SK-N-SH treated with all-trans-retinoic acid at 6 μM for 48 hours (cell line): ENCODE data around the gene SLC2A5.

ENCODE experiments used
- ARNTL ChIP-seq: fragments of 450-650 bp; formaldehyde crosslinking; IDR thresholded peaks from 2 replicates; pipeline ENCODE4 v1.5.0; 2020; ENCODE audit warnings: low read depth, mild to moderate bottlenecking, moderate library complexity, borderline replicate concordance
- CSDC2 ChIP-seq: fragments of 250-450 bp; sonication (Bioruptor Pico); IDR thresholded peaks from 2 replicates; pipeline ENCODE4 v1.5.0; 2020; ENCODE audit warnings: mild to moderate bottlenecking, moderate library complexity
- ESRRG ChIP-seq: fragments of 250-450 bp; sonication (Bioruptor Pico); IDR thresholded peaks from 2 replicates; pipeline ENCODE4 v1.6.1; 2021; ENCODE audit warnings: mild to moderate bottlenecking
- ISL1 ChIP-seq: fragments of 250-450 bp; sonication (Bioruptor Pico); IDR thresholded peaks from 2 replicates; pipeline ENCODE4 v2.1.2; 2022; ENCODE audit warnings: mild to moderate bottlenecking, moderate library complexity
- PATZ1 ChIP-seq: fragments of 250-450 bp; sonication (Bioruptor Pico); IDR thresholded peaks from 2 replicates; pipeline ENCODE4 v1.8.0; 2020; ENCODE audit warnings: mild to moderate bottlenecking, moderate library complexity, borderline replicate concordance
- RARB ChIP-seq: fragments of 250-450 bp; sonication (Bioruptor Pico); IDR thresholded peaks from 2 replicates; pipeline ENCODE4 v1.8.0; 2021; ENCODE audit warnings: mild to moderate bottlenecking, moderate library complexity
- ZC3H10 ChIP-seq: fragments of 250-450 bp; sonication (Bioruptor Pico); IDR thresholded peaks from 2 replicates; pipeline ENCODE4 v1.5.1; 2021; ENCODE audit warnings: mild to moderate bottlenecking, moderate library complexity
- ZFP3 ChIP-seq: fragments of 250-450 bp; sonication (Bioruptor Pico); IDR thresholded peaks from 2 replicates; pipeline ENCODE4 v1.5.0; 2020; ENCODE audit warnings: mild to moderate bottlenecking, moderate library complexity
- ZNF8 ChIP-seq: fragments of 450-650 bp; formaldehyde crosslinking; IDR thresholded peaks from 2 replicates; pipeline ENCODE4 v1.5.0; 2020; ENCODE audit warnings: mild to moderate bottlenecking, moderate library complexity

GRCh38 chr1:9050803-9051202, 18.6 kb downstream of the SLC2A5 start:
- no peak for TF ChIP-seq ZC3H10 (CRISPR knock-in tag)
- no peak for TF ChIP-seq PATZ1 (CRISPR knock-in tag)
- no peak for TF ChIP-seq RARB
- no peak for TF ChIP-seq ZNF8 (CRISPR knock-in tag)
- TF ChIP-seq ISL1 (CRISPR knock-in tag), result no peak
- no peak for TF ChIP-seq ESRRG (CRISPR knock-in tag)
- no peak for TF ChIP-seq CSDC2 (CRISPR knock-in tag)
- no peak for TF ChIP-seq ZFP3
- TF ChIP-seq ARNTL (CRISPR knock-in tag), result no peak
